Hepatocyte (in vitro differentiated cells): ENCODE measurements around the gene CSNK2B.

Experiments
- EZH2phosphoT487 ChIP-seq: fragments of 200-600 bp; sonication (generic); IDR thresholded peaks from one replicate; pipeline ENCODE4 v1.6.1; 2018; ENCODE audit warnings: antibody characterized with exemption, mild to moderate bottlenecking, low read depth, moderate library complexity; ENCODE audit not compliant: unreplicated experiment, severe bottlenecking
- TF ChIP-seq, protein P1 (sequence below): fragments of 200-600 bp; sonication (generic); IDR thresholded peaks from 2 replicates; pipeline ENCODE4 v1.5.1; 2016; ENCODE audit warnings: antibody characterized with exemption, mild to moderate bottlenecking; ENCODE audit not compliant: poor library complexity

DNA sequence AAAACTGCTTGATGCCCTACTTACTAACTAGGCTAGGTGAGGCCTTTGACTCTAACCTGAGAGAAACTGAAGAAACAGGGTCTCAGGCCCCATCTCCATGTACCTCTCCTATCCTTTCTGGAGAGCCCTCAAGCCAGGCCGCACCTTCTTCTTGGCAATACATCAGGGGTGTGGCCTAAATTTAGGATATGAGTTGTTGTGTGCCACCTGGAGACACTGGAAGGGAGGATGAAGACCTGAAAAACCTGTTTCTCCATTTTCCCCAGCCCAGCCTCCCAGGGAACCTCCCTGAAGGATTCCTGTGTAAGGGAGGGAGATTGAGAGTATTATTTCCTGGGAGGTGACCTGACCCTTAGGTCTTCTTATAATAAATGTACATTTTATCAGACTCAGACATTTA is 52.4 kb downstream of the CSNK2B start:
- TF ChIP-seq, protein P1, sequence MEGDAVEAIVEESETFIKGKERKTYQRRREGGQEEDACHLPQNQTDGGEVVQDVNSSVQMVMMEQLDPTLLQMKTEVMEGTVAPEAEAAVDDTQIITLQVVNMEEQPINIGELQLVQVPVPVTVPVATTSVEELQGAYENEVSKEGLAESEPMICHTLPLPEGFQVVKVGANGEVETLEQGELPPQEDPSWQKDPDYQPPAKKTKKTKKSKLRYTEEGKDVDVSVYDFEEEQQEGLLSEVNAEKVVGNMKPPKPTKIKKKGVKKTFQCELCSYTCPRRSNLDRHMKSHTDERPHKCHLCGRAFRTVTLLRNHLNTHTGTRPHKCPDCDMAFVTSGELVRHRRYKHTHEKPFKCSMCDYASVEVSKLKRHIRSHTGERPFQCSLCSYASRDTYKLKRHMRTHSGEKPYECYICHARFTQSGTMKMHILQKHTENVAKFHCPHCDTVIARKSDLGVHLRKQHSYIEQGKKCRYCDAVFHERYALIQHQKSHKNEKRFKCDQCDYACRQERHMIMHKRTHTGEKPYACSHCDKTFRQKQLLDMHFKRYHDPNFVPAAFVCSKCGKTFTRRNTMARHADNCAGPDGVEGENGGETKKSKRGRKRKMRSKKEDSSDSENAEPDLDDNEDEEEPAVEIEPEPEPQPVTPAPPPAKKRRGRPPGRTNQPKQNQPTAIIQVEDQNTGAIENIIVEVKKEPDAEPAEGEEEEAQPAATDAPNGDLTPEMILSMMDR = no peak
- TF ChIP-seq EZH2phosphoT487 = no peak
